Stimulated activated CD8-positive, alpha-beta memory T cell treated with anti-CD3 and anti-CD28 coated beads, Interleukin-15, amount 100 ng/mL, for 48 hours (primary cell): ENCODE data around the gene SDR42E2.
"Not testable (repeated sequence)": the region's sequence is repeated elsewhere in the genome, so short reads cannot be mapped to it uniquely, and the experiment has no call there.

Source experiments
- DNase-seq, 2 donors: peaks; one replicate each; pipeline ENCODE4 v3.0.0-alpha.2; 2020; ENCODE audit warnings: low read depth in 2 of 2

SDR42E2 gene

DNA sequence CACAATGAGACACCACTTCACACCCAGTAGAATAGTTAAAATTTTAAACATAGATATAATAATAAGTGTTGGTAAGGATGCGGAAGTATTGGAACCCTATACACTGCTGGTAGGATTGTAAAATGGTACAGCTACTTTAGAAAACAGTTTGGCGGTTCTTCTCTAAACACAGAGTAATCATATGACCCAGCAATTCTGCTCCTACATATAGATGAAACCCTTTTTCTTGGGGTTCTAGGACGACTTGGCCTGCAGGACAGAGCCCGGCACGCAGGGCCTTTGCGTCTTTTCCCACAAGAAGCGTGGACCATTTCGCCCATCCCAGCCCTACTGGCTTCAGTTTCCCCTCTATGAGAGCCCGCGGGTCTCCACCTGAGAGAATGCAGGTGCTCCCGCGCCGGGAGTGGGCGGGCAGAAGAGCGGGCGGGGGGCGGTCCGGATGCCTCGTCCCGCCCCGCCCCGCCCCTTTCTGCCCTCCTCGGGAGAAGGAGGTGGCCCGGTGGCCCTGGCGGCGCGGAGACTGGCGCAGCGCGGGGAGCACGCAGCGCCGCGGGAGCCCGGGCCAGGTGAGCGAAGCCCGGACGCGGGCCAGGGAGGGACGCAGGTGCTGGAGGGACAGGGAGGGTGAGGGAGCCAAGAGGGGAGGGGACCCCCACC lies at the start of gene SDR42E2:
Gene SDR42E2, plus strand, starts transcription at position 508 of the 657 bp plus-strand sequence. CDS start 3,077 bp downstream, outside the sequence.
- peak in 1 of 2 donors; percentile 8 for DNase-seq

DNA sequence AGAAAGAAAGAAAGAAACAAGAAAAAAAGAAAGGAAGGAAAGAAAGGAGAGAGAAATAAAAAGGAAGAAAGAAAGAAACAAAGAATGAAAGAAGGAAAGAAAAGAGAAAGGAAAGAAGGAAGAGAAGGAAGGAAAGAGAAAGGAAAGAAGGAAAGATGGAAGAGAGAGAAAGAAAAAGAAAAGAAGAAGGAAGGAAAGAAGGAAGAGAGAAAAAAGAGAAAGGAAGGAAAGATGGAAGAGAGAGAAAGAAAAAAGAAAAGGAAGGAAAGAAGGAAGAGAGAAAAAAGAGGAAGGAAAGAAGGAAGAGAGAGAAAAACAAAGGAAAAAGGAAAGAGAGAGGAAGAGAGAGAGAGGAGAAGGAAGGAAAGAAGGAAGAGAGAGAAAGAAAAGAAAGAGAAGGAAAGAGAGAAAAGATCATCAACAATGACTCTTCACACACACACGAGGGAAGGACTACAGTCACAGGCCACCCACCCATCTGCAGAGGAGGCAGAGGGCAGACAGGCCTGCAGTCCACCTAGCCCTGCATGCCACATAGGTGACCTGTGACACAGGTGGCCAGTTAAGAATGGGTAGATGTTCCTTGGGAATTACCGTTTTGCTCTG lies 46.1 kb upstream of the SDR42E2 start:
- DNase-seq = no peak

DNA sequence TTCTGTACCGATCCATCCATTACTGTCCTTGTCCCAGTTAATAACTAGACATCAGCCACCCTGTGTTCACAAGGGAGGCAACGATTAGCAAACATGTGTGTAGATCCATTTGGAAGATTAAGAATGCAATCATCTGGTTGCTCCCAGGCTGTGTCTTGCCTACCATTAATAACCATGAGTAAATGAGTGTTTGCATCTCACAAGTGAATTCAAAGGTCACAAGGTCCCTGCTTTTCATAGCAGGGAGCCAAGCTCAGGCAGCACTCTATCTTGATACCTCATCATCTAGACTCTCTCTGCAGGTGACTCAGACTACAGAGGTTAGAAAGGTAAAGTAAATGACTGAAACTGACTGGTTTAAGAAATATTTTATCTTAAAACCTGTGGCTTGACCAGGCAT lies 44.7 kb upstream of the SDR42E2 start:
- DNase-seq = no peak

DNA sequence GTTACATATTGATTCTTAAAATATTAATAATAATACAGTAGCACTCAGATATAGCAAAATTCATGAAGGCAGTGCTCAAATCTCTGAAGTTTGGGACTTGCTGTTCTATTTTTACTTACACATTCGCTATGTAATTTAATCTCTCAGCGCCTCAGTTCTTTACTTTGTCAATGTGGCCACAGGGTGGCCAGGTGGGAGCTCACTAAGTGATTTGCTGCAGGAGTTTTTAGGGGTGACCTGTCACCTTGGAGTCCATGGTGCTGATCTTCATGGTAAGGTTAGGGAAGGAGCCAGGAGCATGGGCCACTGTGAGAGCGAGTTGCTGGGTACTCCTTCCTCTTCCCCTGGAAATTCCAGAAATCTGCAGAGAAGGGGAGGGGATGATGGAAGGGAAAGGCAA lies 41.9 kb upstream of the SDR42E2 start:
- no peak for DNase-seq

DNA sequence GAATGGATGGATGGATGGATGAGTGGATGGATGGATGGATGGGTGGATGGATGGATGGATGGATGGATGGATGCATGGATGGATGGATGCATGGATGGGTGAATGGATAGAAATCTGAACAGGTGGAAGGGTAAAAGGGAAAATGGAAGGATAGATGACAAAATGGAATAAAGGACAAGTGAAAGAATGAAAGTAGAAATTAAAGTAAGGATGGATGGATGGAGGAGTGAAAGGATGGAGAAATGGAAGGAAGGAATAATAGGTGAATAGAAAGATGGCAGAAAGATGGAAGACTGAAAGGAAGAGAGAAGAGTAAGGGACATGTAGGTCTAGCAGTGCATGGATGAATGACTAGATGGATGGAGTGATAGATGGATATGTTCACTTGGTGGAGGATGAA lies 40.1 kb upstream of the SDR42E2 start:
- DNase-seq = no peak

DNA sequence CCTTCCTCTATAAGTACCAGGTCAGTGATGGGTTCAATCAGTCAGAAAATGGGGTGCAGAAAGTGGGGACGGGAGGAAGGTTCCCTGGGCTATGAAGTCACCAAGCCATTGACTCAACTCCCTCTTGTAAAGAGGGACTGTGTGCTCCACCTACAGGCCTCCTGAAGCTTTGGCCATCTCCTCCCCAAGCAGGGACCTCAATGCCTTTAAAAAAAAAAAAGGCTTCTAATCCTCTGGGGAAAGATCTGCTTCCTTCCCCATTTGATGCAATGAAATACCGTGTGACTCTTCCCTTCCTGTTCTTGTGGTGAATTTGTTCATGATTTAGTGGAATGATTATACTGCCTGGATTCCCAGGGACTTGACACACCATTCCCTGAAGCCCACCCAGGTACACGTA lies 39.2 kb upstream of the SDR42E2 start:
- no peak for DNase-seq

DNA sequence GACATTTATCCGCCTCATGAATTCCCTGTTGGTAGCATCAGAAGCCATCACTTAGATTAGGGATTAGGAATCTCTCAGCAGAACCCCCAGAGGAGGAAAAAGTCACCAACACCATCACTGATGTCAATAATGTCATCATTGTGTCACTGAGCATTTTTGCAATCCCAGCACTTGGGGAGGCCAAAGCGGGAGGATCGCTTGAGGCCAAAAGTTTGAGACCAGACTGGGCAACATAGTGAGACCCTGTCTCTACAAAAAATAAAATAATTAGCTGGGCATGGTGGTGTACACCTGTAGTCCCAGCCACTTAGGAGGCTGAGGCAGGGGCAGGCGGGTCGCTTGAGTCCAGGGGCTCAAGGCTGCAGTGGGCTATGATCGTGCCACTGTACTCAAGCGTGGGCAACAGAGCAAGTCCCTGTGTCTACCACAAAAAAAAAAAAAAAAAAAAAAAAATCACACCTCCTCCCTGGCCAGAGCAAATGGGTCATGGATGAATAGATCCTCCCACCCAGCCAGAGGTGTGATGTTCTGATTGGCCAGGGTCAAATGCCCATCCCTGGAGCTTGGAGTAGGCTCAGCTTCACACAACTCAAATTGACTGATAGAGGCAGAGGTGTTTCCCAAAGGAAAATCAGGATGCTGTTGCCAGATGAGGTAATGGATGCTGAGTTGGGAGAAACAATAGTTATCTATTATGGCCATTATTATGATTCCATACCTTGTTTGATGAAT lies 38.4 kb upstream of the SDR42E2 start:
- no peak for DNase-seq

DNA sequence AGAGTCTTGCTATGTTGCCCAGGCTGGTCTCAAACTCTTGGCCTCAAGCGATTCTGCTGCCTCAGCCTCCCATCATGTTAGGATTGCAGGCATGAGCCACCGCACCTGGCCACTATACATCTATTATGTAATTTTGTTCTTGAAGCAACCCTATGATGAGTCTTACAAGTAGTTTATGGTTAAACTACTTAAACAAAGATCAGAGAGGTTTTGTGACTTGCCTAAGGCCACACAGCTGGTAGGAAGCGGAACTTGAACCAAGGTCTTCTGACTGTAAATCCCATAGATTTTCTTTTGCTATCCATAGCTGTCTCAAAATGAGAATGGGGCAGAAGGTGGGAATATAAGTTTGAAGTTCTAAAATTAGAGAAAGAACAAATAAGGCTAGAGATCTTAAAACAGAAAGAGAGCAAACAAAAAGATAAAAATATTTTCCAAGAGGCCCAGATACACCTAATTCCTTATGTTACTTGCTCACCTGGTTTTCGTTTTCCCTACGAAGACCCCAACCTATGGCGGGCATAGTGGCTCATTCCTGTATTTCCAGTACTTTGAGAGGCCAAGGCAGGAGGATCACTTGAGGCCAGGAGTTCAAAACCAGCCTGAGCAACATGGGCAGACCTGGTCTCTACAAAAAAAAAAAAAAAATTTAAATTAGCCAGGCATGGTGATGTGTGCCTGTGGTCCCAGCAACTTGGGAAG lies 37.6 kb upstream of the SDR42E2 start:
- DNase-seq = no peak

DNA sequence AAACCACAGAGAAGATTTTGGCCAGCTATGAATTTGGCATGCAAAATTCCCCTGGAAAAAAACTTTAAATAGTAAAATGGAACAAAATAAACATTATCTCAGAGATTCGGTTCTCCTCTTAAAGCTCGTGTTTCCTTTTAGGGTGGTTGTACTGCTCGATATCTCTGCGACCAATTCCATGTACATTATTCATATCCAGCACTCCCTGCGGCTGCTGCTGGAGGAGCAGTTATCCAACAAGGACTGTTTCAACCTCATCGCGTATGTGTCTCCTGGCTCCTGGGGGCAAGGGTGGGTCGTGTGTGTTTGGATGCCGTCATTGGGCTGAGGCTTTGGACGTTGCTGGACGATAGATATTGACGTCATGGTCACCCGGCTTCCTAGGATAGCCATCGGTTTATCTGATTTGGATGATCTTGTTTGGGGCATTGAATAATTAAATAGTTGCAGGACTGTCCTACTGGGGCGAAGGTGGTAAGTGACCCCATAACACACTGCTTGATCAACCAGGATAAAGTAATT lies 36.2 kb upstream of the SDR42E2 start:
- DNase-seq = no peak

DNA sequence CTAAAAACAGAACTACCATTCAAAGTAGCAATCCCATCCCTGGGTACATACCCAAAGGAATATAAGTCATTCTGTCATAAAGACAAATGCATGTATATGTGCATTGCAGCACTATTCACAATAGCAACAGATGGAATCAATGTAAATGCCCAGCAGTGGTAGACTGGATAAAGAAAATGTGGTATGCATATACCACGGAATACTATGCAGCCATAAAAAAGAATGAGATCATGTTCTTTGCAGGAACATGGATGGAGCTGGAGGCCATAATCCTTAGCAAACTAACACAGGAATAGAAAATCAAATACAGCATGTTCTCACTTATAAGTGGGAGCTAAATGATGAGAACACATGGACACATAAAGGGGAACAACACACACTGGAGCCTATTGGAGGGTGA lies 33.8 kb upstream of the SDR42E2 start:
- not testable (repeated sequence) for DNase-seq

DNA sequence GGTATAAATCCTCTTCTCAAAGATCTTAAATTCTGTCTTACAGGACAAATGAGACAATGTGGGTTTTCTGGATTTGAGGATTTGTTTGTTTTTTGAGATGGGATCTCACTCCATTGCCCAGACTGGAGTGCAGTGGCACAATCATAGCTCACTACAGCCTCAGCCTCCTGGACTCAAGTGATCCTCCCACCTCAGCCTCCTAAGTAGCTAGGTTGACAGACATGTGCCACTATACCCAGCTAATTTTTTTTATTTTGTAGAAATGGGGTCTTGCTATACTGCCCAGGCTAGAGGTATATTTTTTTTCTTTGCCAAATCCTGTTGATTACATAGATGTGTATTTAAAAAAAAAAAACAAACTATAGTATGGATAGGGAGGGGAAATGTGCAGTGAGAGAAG lies 31.8 kb upstream of the SDR42E2 start:
- no peak for DNase-seq

DNA sequence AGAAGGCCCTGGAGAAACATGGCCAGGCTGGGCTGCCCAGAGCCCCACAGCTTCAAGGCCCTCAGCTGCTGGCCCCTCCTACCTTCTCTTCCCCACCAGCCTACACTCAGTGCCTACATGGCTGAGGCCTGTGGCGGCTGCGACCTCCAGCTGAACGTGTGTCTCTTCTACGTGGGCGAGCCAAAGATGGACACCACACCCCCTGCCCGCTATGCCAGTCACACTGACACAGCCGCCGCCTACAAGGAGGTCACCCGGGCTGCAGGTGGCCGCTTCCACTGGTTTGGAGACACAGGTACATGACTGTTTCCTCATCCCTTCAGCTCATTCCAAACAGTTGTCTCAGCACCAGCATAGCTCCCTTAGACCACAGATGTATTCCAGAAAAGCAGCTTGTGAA lies 29.5 kb upstream of the SDR42E2 start:
- DNase-seq = no peak

DNA sequence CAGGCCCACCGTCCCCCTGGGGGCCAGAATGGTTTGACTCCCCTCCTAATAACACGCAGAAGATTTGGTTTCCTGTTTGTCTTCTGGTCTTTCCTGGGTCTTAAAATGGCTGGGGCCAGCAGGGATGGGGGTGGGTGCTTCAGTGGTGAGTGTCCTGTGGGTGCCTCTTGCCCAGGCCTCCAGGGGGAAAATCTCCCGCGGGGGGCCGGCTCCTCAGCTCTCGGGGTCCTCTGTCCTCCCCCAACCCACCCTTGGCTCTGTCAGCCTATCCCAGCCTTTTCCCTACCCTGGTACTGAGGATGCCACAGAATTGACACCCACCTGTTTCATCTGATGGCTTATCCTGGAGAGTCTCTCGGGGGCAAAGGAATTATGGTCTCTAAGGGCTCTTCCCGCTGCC lies 23.8 kb upstream of the SDR42E2 start:
- no peak for DNase-seq

DNA sequence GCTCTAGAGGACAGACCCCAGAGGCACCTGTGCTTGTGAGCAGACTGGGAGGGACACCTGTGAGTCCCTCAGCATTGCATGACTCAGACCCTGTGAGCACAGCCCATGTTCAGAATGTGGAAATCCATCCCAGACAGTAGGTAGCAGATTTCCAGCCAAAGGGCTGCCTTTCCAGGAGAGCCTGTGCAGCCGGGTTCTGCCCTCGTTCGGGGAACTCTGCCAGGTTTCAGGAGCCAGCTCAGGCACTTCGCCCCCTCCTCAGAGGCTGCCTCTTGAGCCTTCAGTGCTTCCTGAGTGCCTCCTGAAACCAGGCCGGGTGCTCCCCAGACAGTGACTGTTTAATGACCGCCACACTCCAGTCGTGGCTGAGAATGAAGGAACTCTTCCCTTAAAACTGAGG lies 23.3 kb upstream of the SDR42E2 start:
- no peak for DNase-seq

DNA sequence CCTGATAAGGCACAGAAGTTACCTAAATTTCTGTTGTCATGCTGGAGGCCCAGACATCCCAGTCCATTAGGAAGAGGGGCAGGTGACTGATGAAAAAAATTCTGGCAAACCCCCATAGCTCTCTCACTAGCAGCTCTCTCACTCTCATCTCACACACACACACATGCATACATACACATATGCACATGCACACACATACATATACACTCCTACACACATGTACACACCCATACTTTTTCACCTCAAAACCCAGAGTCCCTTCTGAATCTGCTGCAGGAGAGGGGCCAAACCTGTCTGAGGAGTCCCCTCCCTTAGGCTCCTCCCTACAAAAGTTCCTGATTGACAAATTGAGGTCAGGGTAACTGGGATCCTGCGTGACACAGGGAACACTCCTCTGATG lies 22.6 kb upstream of the SDR42E2 start:
- no peak for DNase-seq

DNA sequence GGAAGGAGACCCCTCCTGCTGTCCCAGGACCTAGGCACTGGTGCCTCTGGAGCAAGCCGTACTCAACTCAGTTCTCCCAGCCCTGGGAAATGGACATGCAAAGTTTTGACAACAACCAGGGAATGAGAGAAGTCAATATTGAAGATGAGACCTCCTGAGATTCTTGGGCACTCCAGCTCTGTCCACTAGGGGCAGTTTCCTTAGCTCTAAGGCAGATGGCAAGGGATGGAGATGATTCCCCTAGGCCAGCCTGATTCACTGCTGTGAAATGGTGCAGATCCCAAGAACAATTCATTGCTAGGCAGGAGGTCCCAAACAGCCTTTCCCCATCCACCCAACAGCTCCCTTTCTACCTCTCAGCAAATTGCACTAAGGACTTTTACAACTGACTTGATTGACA lies 20.5 kb upstream of the SDR42E2 start:
- no peak for DNase-seq

DNA sequence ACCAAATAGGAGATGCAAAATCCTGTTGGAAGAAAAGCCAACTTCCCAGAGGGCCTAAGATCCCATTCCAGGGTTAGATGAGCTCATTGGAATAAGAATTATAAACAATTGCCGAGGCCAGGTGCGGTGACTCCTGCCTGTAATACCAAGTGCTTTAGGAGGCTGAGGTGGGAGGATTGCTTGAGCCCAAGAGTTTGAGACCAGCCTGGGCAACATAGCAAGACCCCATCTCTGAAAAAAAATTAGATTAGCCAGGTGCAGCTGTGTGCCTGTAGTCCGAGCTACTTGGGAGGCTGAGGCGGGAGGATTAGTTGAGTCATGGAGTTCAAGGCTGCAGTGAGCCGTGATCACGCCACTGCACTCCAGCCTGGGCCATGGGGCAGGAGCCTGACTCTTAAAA lies 17.8 kb upstream of the SDR42E2 start:
- no peak for DNase-seq

DNA sequence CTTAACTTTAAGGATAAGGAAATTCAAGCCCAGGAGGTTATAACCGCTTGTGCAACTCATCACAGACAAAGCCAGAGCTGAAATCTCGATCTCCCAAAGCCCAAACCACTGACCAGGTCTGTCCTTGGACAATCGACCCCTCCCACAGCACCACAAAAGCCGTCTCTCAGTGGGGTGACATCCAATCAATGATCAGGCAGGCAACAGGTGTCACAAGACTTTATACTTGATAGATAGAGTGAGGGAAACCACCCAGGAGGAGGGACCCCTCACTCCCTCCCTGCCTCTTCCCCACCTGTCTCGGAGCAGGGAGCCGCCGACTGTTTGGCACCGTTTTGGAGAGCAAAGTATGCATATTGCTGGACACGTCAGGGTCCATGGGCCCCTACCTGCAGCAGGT lies 14.5 kb upstream of the SDR42E2 start:
- DNase-seq = no peak

DNA sequence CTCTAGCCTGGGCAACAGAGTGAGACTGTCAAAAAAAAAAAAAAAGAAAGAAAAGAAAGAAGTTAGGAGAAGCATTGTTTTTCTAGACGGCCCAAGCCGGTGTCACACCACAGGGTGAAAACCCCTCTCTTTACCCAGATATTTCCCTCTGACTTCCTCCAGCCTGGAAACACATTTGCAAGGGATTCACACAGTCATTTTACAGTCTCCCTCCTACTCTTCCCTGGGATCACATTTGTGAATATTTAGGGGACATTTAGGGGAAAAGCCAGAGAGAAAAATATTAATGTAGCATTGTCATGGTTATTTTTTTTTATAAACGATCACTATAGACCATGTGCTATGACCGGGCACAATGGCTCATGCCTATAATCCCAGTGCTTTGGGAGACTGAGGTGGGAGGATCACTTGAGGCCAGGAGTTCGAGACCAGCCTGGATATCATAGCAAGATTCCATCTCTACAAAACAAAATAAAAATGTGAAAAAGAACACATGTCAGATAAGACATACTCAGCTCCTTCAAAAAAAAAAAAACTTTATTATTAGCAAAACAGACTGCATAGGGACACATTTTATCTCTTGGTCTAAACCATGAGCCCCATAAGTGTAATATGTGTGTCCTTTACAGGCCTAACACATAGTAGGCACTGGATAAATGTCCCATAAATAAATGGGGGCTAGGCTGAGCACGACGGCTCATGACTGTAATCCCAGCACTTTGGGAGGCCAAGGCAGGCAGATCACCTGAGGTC lies 10.9 kb upstream of the SDR42E2 start:
- DNase-seq = no peak

DNA sequence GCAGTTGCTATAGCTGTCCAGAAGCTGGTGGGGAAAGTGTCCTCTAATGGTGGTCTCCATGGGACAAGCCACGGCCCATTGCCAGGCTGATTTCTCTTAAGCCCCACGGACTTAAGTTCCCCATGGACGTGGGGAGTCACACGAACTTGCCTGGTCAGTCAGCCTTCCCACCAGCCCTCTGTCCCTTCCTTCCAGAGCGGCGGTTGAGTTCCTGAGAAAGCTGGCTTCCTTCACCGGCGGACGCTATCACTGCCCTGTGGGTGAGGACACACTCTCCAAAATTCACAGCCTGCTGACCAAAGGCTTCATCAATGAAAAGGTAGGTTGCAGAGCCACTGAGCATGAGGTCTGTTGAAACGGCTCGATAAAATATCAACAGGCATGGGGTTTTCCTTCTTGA lies 10.0 kb upstream of the SDR42E2 start:
- DNase-seq = no peak

DNA sequence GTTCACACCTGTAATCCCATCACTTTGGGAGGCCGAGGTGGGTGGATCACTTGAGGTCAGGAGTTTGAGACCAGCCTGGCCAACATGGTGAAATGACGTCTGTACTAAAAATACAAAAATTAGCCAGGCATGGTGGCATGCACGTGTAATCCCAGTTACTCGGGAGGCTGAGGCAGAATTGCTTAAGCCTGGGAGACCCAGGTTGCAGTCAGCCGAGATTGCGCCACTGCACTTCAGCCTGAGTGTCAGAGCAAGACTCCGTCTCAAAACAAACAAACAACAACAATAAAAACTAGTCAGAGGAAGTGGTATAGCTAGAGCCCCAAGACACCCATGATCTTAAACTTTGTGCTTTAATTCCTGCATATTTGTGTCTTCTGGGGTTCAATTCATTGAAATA lies 9.2 kb upstream of the SDR42E2 start:
- not testable (repeated sequence) for DNase-seq

DNA sequence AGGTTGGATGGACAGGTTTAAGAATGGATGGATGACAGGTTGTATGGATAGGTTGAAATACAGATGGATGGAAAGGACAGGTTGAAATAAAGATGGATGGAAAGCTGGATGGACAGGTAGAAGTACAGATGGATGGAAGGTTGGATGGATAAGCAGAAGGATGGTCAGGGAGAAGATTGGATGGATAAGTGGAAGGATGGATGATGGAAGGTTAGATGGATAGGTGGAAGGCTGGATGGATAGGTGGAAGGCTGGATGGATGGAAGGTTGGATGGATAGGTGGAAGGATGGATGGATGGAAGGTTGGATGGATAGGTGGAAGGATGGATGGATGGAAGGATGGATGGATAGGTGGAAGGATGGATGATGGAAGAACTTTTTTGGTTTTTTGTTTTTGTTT lies 905 bp upstream of the SDR42E2 start:
- no peak for DNase-seq
